OCI-LY1 (cell line): ENCODE data around the gene F10.

Experiments
- H2AFZ ChIP-seq: fragments of 200-600 bp; sonication (generic), shearing (Covaris generic); 2 replicates; pipeline ENCODE4 v1.6.0; 2014; ENCODE audit warnings: antibody characterized with exemption, mild to moderate bottlenecking, low read length
- H3F3A ChIP-seq: fragments of 200-600 bp; sonication (generic), shearing (Covaris generic); 2 replicates; pipeline ENCODE4 v1.6.0; 2014; ENCODE audit warnings: mild to moderate bottlenecking, antibody characterized with exemption, low read length, moderate library complexity; ENCODE audit not compliant: insufficient read depth
- H3K27ac ChIP-seq: fragments of 200-600 bp; sonication (generic); 2 replicates; pipeline ENCODE4 v1.5.1; 2014; ENCODE audit warnings: low read length, mixed run types, mild to moderate bottlenecking, low read depth; ENCODE audit not compliant: poor library complexity, severe bottlenecking
- H3K27me3 ChIP-seq: fragments of 200-600 bp; sonication (generic); 2 replicates; pipeline ENCODE4 v1.6.0; 2014; ENCODE audit warnings: antibody characterized with exemption, mild to moderate bottlenecking, low read length, moderate library complexity; ENCODE audit not compliant: insufficient read depth
- H3K36me3 ChIP-seq: fragments of 200-600 bp; sonication (generic); 2 replicates; pipeline ENCODE4 v1.6.1; 2014; ENCODE audit warnings: mild to moderate bottlenecking, antibody characterized with exemption, low read length, moderate library complexity, mixed read lengths; ENCODE audit not compliant: insufficient read depth
- H3K4me1 ChIP-seq: fragments of 200-600 bp; sonication (generic); 2 replicates; pipeline ENCODE4 v1.5.1; 2014; ENCODE audit warnings: mild to moderate bottlenecking, low read length, moderate library complexity; ENCODE audit not compliant: insufficient read depth, severe bottlenecking
- H3K4me2 ChIP-seq: fragments of 200-600 bp; sonication (generic), shearing (Covaris generic); 2 replicates; pipeline ENCODE4 v1.6.1; 2014; ENCODE audit warnings: low read length
- H3K4me3 ChIP-seq: fragments of 200-600 bp; sonication (generic); 2 replicates; pipeline ENCODE4 v1.5.1; 2014; ENCODE audit warnings: low read length, low read depth, mild to moderate bottlenecking, mixed read lengths; ENCODE audit not compliant: poor library complexity, severe bottlenecking
- H3K79me2 ChIP-seq: fragments of 200-600 bp; shearing (Covaris generic); 2 replicates; pipeline ENCODE4 v1.6.1; 2016; ENCODE audit warnings: mixed run types, low read length, mixed read lengths; ENCODE audit not compliant: insufficient read depth
- H3K9ac ChIP-seq: fragments of 200-600 bp; sonication (generic), shearing (Covaris generic); 2 replicates; pipeline ENCODE4 v1.6.1; 2014; ENCODE audit warnings: mild to moderate bottlenecking, low read length, mixed read lengths
- H3K9me2 ChIP-seq: fragments of 200-600 bp; sonication (generic), shearing (Covaris generic); 2 replicates; pipeline ENCODE4 v1.6.1; 2014; ENCODE audit warnings: low read depth, mild to moderate bottlenecking, low read length, mixed read lengths
- H3K9me3 ChIP-seq: fragments of 200-600 bp; shearing (Covaris generic); 2 replicates; pipeline ENCODE4 v1.6.1; 2014; ENCODE audit warnings: low read length, mixed read lengths
- H4K20me1 ChIP-seq: fragments of 200-600 bp; sonication (generic), shearing (Covaris generic); 2 replicates; pipeline ENCODE4 v1.6.0; 2016; ENCODE audit warnings: mild to moderate bottlenecking, low read length; ENCODE audit not compliant: insufficient read depth
- EZH2 ChIP-seq: fragments of 200-600 bp; sonication (generic), shearing (Covaris generic); IDR thresholded peaks from 2 replicates; pipeline ENCODE4 v1.8.0; 2017; ENCODE audit warnings: borderline replicate concordance, mixed run types, mild to moderate bottlenecking, antibody characterized with exemption, low read length, moderate library complexity, mixed read lengths
- TF ChIP-seq, protein P1 (sequence below): fragments of 200-600 bp; sonication (generic), shearing (Covaris generic); IDR thresholded peaks from 2 replicates; pipeline ENCODE4 v1.5.1; 2017; ENCODE audit warnings: mild to moderate bottlenecking, antibody characterized with exemption, low read length, moderate library complexity, mixed read lengths

F10 gene

DNA sequence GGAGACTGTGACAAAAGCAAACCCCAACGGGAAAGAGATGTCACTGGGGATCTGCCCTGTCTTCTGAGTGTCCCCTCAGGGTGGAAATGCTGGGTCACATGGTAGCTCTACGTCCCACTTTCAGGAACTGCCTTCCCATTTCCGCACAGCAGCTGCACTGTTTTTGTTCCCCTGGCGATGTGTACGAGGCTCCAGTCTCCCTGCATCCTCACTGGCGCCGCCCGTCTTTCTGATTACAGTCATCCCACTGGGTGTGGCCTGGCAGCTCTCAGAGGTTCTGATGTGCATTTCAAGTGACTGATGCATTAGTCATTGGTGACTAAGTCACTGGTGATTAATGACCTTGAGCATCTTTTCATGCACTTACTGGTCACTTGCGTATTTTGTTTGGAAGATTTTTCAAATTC is 64.7 kb downstream of the F10 start:
- no peaks in the 10 kb centered on the region for H4K20me1 ChIP-seq
- peaks cover 90% of the 10 kb centered on the region for H3K36me3 ChIP-seq
- H3K4me3 ChIP-seq, result no peak overlapping the region
- H3K9me3 ChIP-seq, result no peaks in the 10 kb centered on the region
- H3K79me2 ChIP-seq, result no peaks in the 10 kb centered on the region
- no peaks in the 10 kb centered on the region for H3K4me1 ChIP-seq
- H2AFZ ChIP-seq, result no peak overlapping the region
- no peaks in the 10 kb centered on the region for H3K27me3 ChIP-seq
- H3K27ac ChIP-seq, result no peak overlapping the region
- H3K9ac ChIP-seq, result no peak overlapping the region
- TF ChIP-seq EZH2, result no peak
- TF ChIP-seq, protein P1, sequence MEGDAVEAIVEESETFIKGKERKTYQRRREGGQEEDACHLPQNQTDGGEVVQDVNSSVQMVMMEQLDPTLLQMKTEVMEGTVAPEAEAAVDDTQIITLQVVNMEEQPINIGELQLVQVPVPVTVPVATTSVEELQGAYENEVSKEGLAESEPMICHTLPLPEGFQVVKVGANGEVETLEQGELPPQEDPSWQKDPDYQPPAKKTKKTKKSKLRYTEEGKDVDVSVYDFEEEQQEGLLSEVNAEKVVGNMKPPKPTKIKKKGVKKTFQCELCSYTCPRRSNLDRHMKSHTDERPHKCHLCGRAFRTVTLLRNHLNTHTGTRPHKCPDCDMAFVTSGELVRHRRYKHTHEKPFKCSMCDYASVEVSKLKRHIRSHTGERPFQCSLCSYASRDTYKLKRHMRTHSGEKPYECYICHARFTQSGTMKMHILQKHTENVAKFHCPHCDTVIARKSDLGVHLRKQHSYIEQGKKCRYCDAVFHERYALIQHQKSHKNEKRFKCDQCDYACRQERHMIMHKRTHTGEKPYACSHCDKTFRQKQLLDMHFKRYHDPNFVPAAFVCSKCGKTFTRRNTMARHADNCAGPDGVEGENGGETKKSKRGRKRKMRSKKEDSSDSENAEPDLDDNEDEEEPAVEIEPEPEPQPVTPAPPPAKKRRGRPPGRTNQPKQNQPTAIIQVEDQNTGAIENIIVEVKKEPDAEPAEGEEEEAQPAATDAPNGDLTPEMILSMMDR, result no peak
- H3F3A ChIP-seq, result no peaks in the 10 kb centered on the region
- H3K9me2 ChIP-seq, result no peaks in the 10 kb centered on the region
- no peak overlapping the region for H3K4me2 ChIP-seq

DNA sequence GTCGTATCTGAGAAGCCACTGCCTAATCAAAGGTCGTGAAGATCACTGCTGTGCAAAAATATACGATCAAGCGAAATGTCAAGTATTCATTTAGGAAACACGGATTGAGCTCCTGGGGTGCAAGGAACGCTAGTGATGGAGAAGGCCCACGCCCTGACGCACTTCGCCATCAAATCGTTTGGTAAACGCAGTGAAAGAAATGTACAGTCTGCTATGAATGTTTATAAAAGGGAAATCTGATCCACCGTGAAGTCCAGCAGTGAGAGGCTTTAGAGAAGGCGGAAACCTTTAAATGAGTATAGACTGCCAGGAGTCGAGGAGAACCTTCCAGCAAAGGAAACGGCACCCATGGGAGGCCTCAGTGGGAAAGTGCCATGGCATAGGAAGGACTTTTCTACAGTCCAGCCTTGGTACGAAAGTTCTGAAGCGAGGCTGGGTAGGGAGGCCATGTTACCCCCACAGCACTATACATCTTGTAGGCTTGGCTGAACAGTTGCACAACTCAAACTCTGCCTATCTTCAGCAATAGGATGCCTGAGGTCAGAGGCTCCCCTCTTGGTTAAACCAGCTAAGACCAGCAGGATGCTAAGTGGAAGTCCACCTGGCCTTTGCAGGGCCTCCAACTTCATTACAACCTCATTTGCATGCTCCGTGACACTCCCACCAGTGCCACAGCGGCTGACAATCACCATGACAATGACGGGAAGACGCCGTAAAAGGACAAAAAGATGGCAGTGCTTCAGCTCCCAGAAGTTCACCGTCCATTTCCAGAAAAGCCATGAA is 65.5 kb downstream of the F10 start:
- Histone ChIP-seq H2AFZ (no peak overlapping the region), H3K27me3 (no peaks in the 10 kb centered on the region), H3K9ac (no peak overlapping the region), H3K4me2 (no peak overlapping the region), H3K36me3 (peaks cover 92% of the 10 kb centered on the region), H3K9me3 (no peaks in the 10 kb centered on the region), H3K27ac (no peak overlapping the region), H3K79me2 (no peaks in the 10 kb centered on the region), H3K4me1 (no peaks in the 10 kb centered on the region), H4K20me1 (no peaks in the 10 kb centered on the region), H3K9me2 (no peaks in the 10 kb centered on the region), H3K4me3 (no peak overlapping the region), H3F3A (no peaks in the 10 kb centered on the region)
- TF ChIP-seq EZH2, result no peak
- TF ChIP-seq, protein P1, result no peak

- Histone ChIP-seq H2AFZ (no peak overlapping the region), H3F3A (no peaks in the 10 kb centered on the region)
Observed at GRCh38 chr13:113190181-113190580, 67.6 kb downstream of the F10 start.

More at GRCh38 chr13:113190181-113190580, 67.6 kb downstream of the F10 start:
- Histone ChIP-seq H3K4me2 (no peak overlapping the region), H3K4me1 (no peaks in the 10 kb centered on the region), H4K20me1 (no peaks in the 10 kb centered on the region), H3K79me2 (no peaks in the 10 kb centered on the region), H3K4me3 (no peak overlapping the region), H3K27ac (no peak overlapping the region), H3K9ac (no peak overlapping the region), H3K36me3 (peaks cover 92% of the 10 kb centered on the region), H3K9me3 (no peaks in the 10 kb centered on the region), H3K9me2 (no peaks in the 10 kb centered on the region), H3K27me3 (no peaks in the 10 kb centered on the region)
- no peak for TF ChIP-seq EZH2
- TF ChIP-seq, protein P1, result no peak
